ENCODE results near the gene ABHD6.
"Not testable (repeated sequence)": the region's sequence is repeated elsewhere in the genome, so short reads cannot be mapped to it uniquely, and the experiment has no call there.

The ABHD6 gene

DNA sequence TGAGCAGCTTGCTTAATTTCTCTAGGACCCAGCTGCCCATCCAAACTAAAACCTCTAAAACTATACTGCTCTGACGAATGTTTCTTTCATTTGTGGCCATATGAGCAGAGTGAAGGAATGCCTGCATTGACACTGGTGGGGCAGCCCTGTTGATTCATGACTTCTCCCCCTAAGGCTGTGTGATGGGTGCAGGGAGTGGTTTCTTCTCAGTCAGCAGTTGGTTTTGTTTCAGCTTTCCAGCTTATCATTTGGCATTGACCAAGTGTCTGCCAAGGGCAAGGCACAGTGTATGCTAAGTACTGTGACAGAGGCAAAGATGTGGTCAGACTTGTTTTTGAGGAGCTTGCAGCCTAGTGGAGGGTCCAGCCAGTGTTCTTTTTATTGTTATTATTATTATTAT is 4.7 kb downstream of the ABHD6 start:
- no peak for DNase-seq (ENCODE audit: low read depth, low spot score)

DNA sequence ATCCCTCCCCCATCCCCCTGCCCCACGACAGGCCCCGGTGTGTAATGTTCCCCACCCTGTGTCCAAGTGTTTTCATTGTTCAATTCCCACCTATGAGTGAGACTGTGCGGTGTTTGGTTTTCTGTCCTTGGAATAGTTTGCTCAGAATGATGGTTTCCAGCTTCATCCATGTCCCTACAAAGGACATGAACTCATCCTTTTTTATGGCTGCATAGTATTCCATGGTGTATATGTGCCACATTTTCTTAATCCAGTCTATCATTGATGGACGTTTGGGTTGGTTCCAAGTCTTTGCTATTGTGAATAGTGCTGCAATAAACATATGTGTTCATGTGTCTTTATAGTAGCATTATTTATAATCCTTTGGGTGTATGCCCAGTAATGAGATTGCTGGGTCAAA is 5.3 kb downstream of the ABHD6 start:
- DNase-seq (ENCODE audit: low read depth, low spot score), result not testable (repeated sequence)

GRCh38 chr3:58243976-58244585 is 6.5 kb downstream of the ABHD6 start:
- no peak for DNase-seq (ENCODE audit: low read depth, low spot score)

DNA sequence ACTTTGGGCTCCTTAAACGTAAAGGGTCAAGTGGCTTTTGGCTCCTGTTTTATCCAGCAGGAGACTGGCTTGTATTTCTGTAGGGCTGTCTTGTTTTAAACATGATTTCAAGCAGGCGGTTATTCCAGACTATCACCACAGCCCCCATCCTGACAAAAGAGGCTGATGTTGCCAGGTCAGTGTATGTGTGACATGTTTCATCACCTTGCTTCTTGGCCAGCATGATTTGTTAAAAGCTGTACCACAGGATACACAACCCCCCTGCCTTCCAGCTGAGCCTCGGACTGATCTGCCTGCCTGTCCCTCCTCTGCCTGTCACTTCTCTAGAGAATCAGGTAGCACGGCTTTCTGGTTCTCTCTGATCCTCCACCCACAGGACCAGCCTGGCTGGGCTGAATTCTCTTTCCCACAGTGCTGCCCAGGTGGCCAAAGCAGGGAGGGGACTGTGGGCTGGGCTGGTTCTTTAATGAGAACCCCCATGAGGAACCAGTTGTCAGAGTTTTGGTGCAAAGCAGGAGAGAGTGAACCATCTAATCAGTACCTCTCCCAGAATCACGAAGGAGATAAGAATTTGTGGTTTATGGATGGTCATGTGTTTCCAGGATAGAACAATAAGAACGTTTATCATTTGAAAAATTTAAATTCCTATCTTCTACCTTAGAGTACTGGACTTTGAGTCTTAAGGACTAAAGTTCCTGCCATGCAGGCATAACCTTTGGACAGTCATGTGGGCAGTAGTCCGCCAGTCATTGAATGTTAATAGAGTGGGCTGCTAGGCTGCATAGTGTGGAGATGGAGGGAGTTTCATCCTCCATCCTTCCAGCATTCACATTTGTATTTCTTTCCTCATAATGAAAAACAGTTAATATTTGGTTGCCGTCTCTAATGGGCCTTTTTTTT is 8.8 kb downstream of the ABHD6 start:
- no peak for DNase-seq (ENCODE audit: low read depth, low spot score)

DNA sequence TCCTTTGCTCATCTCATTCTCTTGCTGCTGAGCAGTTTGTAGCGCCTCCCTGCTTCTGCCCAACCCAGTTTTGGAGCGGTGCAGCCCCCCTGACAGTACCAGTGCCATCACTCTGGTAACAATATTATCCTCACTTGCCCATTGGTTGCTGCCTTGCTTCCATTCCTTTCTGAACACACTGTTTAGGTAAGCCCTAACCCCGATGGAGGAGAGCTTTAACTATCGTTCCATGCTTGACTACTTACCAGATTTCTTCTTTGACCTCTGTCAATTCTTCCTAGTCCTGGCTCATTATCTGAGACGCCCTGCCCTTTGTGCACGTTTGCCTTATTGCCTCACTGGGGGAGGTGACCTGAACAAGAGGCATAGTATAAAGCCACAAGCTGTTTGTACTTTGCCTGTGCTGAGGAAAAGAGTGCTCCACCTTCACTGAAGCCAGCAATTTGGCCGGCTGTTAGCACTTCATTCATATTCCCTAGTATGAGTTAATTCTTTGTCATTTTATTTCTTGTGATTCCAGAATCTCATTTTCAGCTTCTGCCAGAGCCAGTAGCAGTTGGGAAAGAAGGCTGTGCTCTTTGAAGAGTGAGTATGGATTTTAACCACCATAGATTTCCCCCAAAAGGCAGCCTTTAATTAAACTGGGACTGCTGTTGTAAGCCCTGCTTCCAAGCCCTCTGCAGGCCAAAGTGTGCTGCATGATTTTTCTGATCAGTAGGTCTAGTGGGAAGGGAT is 11.9 kb downstream of the ABHD6 start:
- no peak for DNase-seq (ENCODE audit: low read depth, low spot score)

GRCh38 chr3:58250093-58250707 is 12.6 kb downstream of the ABHD6 start:
- no peak for DNase-seq (ENCODE audit: low read depth, low spot score)

DNA sequence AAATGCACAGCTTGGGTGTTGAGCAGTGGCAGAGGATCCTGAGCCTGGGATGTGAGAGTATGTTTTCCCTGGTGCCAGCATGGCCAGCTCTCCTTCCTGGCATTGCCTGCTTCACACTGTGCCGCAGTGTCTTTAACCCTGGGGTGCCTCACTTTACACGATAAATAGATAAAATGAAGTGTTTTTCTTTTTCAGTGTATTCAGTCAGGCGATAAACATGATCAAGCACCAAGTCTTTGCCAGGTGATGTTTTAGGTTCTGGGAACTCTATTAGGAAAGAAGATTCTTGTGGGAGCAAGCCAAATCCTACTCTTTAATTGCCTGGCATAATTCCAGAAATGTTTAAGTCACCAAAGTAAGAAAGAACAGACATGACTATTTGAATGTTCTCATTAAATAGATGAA is 14.0 kb downstream of the ABHD6 start:
- DNase-seq (ENCODE audit: low read depth, low spot score), result no peak

DNA sequence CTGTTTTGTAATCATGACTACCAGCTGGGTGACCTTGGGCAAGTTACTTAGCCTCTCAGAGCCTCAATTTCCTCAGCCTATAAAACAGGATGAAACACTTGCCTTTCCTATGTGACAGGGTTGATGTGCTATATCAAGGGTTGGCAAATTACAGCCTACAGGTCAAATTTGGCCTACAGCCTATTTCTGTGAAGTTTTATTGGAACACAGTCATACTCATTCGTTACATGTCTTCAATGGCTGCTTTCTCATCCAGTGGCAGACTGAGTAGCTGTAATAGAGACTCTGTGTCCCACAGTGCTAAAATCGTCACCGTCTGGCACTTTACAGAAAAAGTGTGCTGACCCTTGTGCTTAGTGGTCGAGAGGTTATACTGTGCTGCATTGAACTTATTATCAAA is 16.6 kb downstream of the ABHD6 start:
- DNase-seq (ENCODE audit: low read depth, low spot score), result no peak

GRCh38 chr3:58256061-58256460 is 18.5 kb downstream of the ABHD6 start:
- no peak for DNase-seq (ENCODE audit: low read depth, low spot score)

DNA sequence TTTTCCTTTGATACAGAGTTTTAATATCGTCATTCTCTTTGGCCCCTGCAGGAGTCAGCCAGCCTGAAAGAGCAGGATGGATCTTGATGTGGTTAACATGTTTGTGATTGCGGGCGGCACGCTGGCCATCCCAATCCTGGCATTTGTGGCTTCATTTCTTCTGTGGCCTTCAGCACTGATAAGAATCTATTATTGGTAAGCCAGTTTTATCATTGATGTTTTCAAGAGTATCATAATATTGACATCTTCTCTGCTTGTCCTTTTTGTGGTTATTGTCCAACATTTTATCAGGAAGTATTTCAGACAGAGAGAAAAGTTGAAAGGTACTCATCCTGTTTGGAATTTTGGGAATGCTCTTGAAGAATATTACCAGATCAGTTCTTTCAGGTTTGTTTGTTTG is 18.9 kb downstream of the ABHD6 start:
- no peak for DNase-seq (ENCODE audit: low read depth, low spot score)

DNA sequence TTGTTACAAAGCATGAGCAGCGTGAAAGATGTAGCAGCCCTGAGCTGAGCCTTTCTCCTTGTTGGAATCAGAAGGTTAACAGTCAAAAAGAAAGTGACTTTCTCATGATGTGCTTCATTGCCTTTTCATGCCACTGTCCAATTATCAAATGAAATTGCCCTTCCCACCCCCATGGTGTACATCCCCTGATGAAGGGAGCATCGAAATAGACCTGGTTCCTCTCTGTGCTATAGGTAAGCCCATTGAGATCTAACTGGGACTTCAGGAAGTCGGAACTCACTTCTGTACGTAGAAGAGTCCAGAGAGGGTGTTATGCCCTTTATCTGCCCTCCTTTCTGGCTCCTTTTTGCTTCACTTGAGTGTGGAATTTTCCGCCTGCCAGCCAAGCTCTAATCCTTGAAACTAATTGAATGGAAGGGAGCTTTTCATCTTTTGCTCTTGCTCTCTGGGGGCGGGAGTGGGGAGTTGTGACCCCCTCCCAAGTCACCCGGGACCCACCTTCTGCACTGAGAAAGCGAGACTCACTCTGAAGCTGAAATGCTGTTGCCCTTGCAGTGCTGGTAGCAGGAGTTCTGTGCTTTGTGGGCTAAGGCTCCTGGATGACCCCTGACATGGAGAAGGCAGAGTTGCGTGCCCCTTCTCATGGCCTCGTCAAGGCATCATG is 20.9 kb downstream of the ABHD6 start:
- DNase-seq (ENCODE audit: low read depth, low spot score), result no peak

DNA sequence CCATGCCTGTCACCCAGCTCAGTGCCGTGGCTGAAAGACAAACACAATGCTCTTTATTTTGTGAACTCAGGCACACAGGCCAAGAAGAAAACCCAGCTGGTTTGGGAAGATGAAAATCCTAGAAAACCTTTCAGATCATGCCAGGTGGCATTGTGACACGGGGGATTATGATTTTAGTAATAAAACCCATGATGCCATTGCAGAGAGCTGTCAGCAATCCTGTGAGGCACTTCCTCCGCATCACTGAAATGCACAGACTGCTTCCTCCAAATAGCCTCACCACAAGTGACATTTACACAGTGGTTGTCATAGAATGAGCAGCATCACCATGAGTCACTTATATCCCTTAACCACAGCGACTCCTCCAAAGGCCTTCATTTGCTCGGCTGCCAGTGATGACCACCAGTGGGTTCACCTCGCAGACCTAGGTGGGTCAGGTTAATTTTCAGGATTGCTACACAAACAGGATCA is 22.7 kb downstream of the ABHD6 start:
- DNase-seq (ENCODE audit: low read depth, low spot score), result no peak

GRCh38 chr3:58260733-58261132 is 23.1 kb downstream of the ABHD6 start:
- DNase-seq (ENCODE audit: low read depth, low spot score), result no peak

DNA sequence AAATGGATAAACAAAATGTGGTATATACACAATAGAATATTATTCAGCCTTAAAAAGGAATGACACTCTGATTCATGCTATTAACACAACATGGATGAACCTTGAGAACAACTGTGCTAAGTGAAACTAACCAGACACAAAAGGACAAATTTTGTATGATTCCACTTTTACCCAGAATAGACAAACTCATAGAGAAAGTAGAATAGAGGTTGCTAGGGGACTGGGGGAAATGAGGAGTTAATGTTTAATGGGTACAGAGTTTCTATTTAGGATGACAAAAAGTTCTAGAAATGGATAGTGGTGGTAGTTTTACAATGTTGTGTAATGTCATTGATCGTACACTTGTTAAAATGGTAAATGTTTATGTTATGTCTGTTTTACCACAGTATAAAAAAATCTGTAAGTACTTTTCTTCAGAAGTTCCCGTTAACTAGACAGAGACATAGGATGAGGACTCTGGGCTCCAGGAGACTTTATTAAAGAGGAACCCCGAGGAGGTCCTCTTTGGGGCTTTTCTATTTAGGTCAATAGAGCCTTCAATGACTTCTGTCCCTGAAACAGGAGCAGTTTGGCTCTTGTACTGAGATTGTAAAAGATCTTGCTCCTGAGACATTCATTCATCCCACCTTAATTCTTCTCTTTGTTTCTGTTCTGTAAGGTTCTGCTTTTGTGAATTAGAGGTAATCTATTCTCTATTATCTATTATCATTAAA is 24.5 kb downstream of the ABHD6 start:
- no peak for DNase-seq (ENCODE audit: low read depth, low spot score)

DNA sequence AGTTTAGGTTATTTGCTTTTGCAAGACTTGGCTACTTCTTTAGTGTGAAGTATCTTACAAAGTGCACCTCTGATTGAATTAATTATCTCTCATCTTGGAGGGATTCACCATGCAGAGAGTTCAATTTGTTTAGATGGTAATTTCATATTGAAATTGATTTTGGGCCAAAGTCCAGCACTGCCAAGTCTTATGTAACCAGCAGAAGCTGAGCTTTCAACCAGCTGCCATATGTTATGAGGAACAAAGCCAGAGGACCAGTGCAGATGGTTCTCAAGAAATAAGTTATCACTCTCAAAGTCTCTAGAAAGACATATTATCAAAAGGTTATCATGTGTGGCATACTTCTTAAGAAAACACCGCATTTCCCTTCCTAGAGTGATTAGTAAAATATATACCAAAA is 29.0 kb downstream of the ABHD6 start:
- DNase-seq (ENCODE audit: low read depth, low spot score), result no peak

GRCh38 chr3:58267543-58267942 is 30.0 kb downstream of the ABHD6 start:
- not testable (repeated sequence) for DNase-seq (ENCODE audit: low read depth, low spot score)

DNA sequence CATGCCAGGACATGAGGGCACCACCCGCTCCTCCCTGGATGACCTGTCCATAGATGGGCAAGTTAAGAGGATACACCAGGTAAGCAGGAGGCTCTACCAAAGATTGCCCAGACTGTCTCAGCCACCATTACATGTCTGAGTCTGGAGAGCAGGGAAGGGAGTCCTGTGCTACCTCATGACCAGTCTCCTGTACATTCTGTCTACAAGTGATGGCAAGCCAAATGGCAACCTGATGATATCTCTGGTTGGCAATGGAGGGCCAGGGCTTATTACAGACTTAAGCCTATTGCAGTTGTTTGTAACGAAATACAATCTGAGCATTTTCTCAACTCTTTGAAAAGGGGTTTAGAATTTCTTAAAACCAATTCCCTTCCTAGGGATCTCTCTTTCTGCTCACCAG is 31.8 kb downstream of the ABHD6 start:
- DNase-seq (ENCODE audit: low read depth, low spot score), result no peak

DNA sequence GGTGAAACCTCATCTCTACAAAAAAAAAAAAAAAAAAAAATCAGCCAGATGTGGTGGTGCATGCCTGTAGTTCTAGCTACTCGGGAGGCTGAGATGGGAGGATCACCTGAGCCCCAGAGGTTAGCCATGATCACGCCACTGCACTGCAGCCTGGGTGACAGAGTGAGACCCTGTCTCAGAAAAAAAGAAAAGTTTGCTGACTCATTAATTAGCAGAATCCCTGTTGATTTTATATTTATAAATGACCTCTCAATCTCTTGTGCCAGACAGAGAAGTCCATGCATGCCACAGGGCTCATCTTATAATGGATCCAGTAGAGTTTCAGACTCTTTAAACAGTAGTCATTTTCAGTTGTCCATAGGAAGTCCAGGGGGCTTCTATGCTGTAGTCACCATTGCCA is 32.9 kb downstream of the ABHD6 start:
- no peak for DNase-seq (ENCODE audit: low read depth, low spot score)

DNA sequence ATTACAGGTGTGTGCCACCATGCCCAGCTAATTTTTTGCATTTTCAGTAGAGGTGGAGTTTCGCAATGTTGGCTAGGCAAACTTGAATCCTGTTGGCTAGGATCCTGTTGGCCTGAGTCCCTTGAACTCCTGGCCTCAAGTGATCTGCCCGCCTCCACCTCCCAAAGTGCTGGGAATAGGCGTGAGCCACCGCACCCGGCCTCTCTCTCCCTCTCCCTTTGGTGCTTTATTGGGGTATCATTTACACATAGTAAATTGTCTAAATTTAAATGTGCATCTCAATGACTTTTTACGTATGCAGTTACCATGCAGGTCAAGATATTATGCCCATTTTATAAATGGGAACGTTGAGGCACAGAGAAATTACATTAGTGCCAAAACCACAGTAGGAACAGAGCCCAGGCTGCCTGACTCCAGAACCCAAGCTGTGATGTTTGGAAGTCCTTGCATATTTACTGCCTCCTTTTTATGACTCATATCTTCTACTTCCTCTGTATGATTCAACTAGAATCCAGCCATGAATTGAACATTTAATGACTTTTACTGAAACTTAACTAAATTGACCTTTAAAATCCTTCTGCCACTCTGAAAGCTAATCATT is 34.4 kb downstream of the ABHD6 start:
- DNase-seq (ENCODE audit: low read depth, low spot score), result no peak

DNA sequence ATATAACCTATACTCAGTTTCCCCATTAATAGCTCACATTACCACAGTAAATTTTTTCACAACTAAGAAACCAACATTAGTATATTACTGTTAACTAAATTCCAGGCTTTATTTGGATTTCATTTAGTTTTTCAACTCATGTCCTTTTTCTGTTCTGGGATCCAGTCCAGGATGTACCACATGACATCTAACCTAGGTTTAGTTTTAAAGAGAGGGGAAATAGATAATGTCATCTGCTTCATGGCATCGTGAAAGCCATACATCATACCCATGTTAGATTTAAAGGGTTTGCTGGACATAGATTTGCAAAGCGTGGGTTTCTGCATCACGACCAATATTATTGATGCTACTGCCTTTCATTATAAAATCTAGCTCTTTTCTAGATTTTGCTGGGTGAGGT is 35.3 kb downstream of the ABHD6 start:
- DNase-seq (ENCODE audit: low read depth, low spot score), result no peak

Data from brain pericyte (primary cell).